ENCODE data around the gene CBY1. TPM values are rescaled to one million over a fixed set of nuclear protein-coding genes. Genes with fewer than 3 reads are reported as not detected.

The CBY1 gene
- total RNA-seq, 6 experiments from 2014 or later: 21.9 to 32.4 (median 25.9) TPM

GRCh38 chr22:38618682-38619081 lies 37.8 kb upstream of the CBY1 start:
- H3K27ac Mint-ChIP-seq: no peak overlapping the region
- H3K36me3 Mint-ChIP-seq (ENCODE audit: low read depth): peaks cover 23% of the 10 kb centered on the region
- no peak for DNase-seq
- H3K9me3 Mint-ChIP-seq: peaks cover 8% of the 10 kb centered on the region; the same call in 1 of the 2 replicates
- TF ChIP-seq CTCF (IDR thresholded peaks at IDR 0.05): no peak
- H3K27me3 Mint-ChIP-seq (ENCODE audit: insufficient read depth): no peaks in the 10 kb centered on the region; the same call in 1 of the 2 replicates
- no peak overlapping the region for H3K4me3 Mint-ChIP-seq
- peaks cover 4% of the 10 kb centered on the region; the same call in 1 of the 2 replicates for H3K4me1 Mint-ChIP-seq (ENCODE audit: low read depth)

- peaks cover 7% of the 10 kb centered on the region for H3K36me3 Mint-ChIP-seq (ENCODE audit: low read depth)
- DNase-seq: no peak
- no peaks in the 10 kb centered on the region; the same call in 1 of the 2 replicates for H3K27me3 Mint-ChIP-seq (ENCODE audit: insufficient read depth)
- peaks cover 3% of the 10 kb centered on the region; the same call in 1 of the 2 replicates for H3K9me3 Mint-ChIP-seq
- no peak overlapping the region for H3K27ac Mint-ChIP-seq
- no peak overlapping the region for H3K4me3 Mint-ChIP-seq
- no peaks in the 10 kb centered on the region for H3K4me1 Mint-ChIP-seq (ENCODE audit: low read depth)
- no peak for TF ChIP-seq CTCF (IDR thresholded peaks at IDR 0.05)
These were observed 33.1 kb upstream of the CBY1 start for GRCh38 chr22:38623351-38623750.

- no peak for TF ChIP-seq CTCF (IDR thresholded peaks at IDR 0.05)
- no peak overlapping the region for H3K27ac Mint-ChIP-seq
- H3K4me1 Mint-ChIP-seq (ENCODE audit: low read depth): no peaks in the 10 kb centered on the region
- H3K4me3 Mint-ChIP-seq: no peak overlapping the region
- no peaks in the 10 kb centered on the region for H3K9me3 Mint-ChIP-seq
- no peaks in the 10 kb centered on the region for H3K36me3 Mint-ChIP-seq (ENCODE audit: low read depth)
- no peaks in the 10 kb centered on the region; the same call in none of the 2 replicates for H3K27me3 Mint-ChIP-seq (ENCODE audit: insufficient read depth)
- no peak for DNase-seq
These were observed 28.0 kb upstream of the CBY1 start for GRCh38 chr22:38628444-38628843.

GRCh38 chr22:38629108-38629507 lies 27.3 kb upstream of the CBY1 start:
- no peaks in the 10 kb centered on the region for H3K36me3 Mint-ChIP-seq (ENCODE audit: low read depth)
- no peaks in the 10 kb centered on the region; the same call in none of the 2 replicates for H3K27me3 Mint-ChIP-seq (ENCODE audit: insufficient read depth)
- no peaks in the 10 kb centered on the region for H3K9me3 Mint-ChIP-seq

GRCh38 chr22:38631724-38632123 lies 24.7 kb upstream of the CBY1 start:
- H3K4me3 Mint-ChIP-seq: no peak overlapping the region
- peaks cover 2% of the 10 kb centered on the region for H3K27me3 Mint-ChIP-seq (ENCODE audit: insufficient read depth)
- no peaks in the 10 kb centered on the region for H3K36me3 Mint-ChIP-seq (ENCODE audit: low read depth)
- no peak for TF ChIP-seq CTCF (IDR thresholded peaks at IDR 0.05)
- no peaks in the 10 kb centered on the region for H3K4me1 Mint-ChIP-seq (ENCODE audit: low read depth)
- H3K9me3 Mint-ChIP-seq: no peaks in the 10 kb centered on the region
- no peak overlapping the region for H3K27ac Mint-ChIP-seq
- DNase-seq: no peak

More at GRCh38 chr22:38629108-38629507, 27.3 kb upstream of the CBY1 start:
- DNase-seq: no peak
- TF ChIP-seq CTCF (IDR thresholded peaks at IDR 0.05): no peak
- no peaks in the 10 kb centered on the region for H3K4me1 Mint-ChIP-seq (ENCODE audit: low read depth)
- no peak overlapping the region for H3K4me3 Mint-ChIP-seq
- no peak overlapping the region for H3K27ac Mint-ChIP-seq

GRCh38 chr22:38632528-38632927 lies 23.9 kb upstream of the CBY1 start:
- Mint-ChIP-seq H3K27me3 (ENCODE audit: insufficient read depth) (peaks cover 2% of the 10 kb centered on the region), H3K4me1 (ENCODE audit: low read depth) (no peaks in the 10 kb centered on the region), H3K4me3 (no peak overlapping the region), H3K9me3 (no peaks in the 10 kb centered on the region), H3K27ac (no peak overlapping the region), H3K36me3 (ENCODE audit: low read depth) (no peaks in the 10 kb centered on the region)
- TF ChIP-seq CTCF (IDR thresholded peaks at IDR 0.05): no peak
- DNase-seq: no peak
